ENCODE measurements around the gene THRA. TPM values are rescaled to one million over a fixed set of nuclear protein-coding genes. Genes with fewer than 3 reads are reported as not detected.

THRA gene
- total RNA-seq, 1 donor from 2014 or later: 17.6 TPM

- Mint-ChIP-seq H3K4me3 (ENCODE audit: unreplicated experiment) (peak overlapping the region; percentile 52), H3K27me3 (ENCODE audit: unreplicated experiment) (peaks cover 3% of the 10 kb centered on the region), H3K27ac (ENCODE audit: unreplicated experiment) (peak overlapping the region; percentile 77), H3K4me1 (ENCODE audit: low read depth, unreplicated experiment) (peaks cover 13% of the 10 kb centered on the region), H3K36me3 (ENCODE audit: unreplicated experiment) (no peaks in the 10 kb centered on the region), H3K9me3 (ENCODE audit: unreplicated experiment) (peaks cover 3% of the 10 kb centered on the region)
- TF ChIP-seq CTCF (IDR thresholded peaks at IDR 0.05; ENCODE audit: partially characterized antibody, unreplicated experiment): no peak
- DNase-seq: no peak
These were observed 6.3 kb upstream of the THRA start for GRCh38 chr17:40056379-40057015.

- no peaks in the 10 kb centered on the region for H3K36me3 Mint-ChIP-seq (ENCODE audit: unreplicated experiment)
- no peak for TF ChIP-seq CTCF (IDR thresholded peaks at IDR 0.05; ENCODE audit: partially characterized antibody, unreplicated experiment)
- H3K27me3 Mint-ChIP-seq (ENCODE audit: unreplicated experiment): peaks cover 8% of the 10 kb centered on the region
- H3K27ac Mint-ChIP-seq (ENCODE audit: unreplicated experiment): no peak overlapping the region
- no peak overlapping the region for H3K4me3 Mint-ChIP-seq (ENCODE audit: unreplicated experiment)
- no peak for DNase-seq
- H3K4me1 Mint-ChIP-seq (ENCODE audit: low read depth, unreplicated experiment): peaks cover 16% of the 10 kb centered on the region
- H3K9me3 Mint-ChIP-seq (ENCODE audit: unreplicated experiment): peaks cover 3% of the 10 kb centered on the region
These were observed 4.5 kb upstream of the THRA start for GRCh38 chr17:40058186-40058784.

GRCh38 chr17:40058865-40059264 is 3.9 kb upstream of the THRA start:
- Mint-ChIP-seq H3K36me3 (ENCODE audit: unreplicated experiment) (no peaks in the 10 kb centered on the region), H3K27me3 (ENCODE audit: unreplicated experiment) (peaks cover 10% of the 10 kb centered on the region), H3K27ac (ENCODE audit: unreplicated experiment) (no peak overlapping the region), H3K9me3 (ENCODE audit: unreplicated experiment) (peaks cover 5% of the 10 kb centered on the region), H3K4me3 (ENCODE audit: unreplicated experiment) (no peak overlapping the region), H3K4me1 (ENCODE audit: low read depth, unreplicated experiment) (peaks cover 17% of the 10 kb centered on the region)
- DNase-seq: no peak
- no peak for TF ChIP-seq CTCF (IDR thresholded peaks at IDR 0.05; ENCODE audit: partially characterized antibody, unreplicated experiment)

GRCh38 chr17:40059729-40060475 is 2.9 kb upstream of the THRA start:
- no peak for DNase-seq
- no peak overlapping the region for H3K27ac Mint-ChIP-seq (ENCODE audit: unreplicated experiment)
- no peak for TF ChIP-seq CTCF (IDR thresholded peaks at IDR 0.05; ENCODE audit: partially characterized antibody, unreplicated experiment)

More at GRCh38 chr17:40059729-40060475, 2.9 kb upstream of the THRA start:
- Mint-ChIP-seq H3K27me3 (ENCODE audit: unreplicated experiment) (peaks cover 7% of the 10 kb centered on the region), H3K9me3 (ENCODE audit: unreplicated experiment) (peaks cover 4% of the 10 kb centered on the region), H3K36me3 (ENCODE audit: unreplicated experiment) (no peaks in the 10 kb centered on the region), H3K4me3 (ENCODE audit: unreplicated experiment) (no peak overlapping the region), H3K4me1 (ENCODE audit: low read depth, unreplicated experiment) (peaks cover 23% of the 10 kb centered on the region)

Data from glutamatergic neuron (in vitro differentiated cells).